GM23338 (cell line): ENCODE results near the gene ALDH18A1.

Experiments used
- CREB1 ChIP-seq: fragments of 250-450 bp; sonication (Bioruptor Pico); IDR thresholded peaks from 2 replicates; pipeline ENCODE4 v1.5.0; 2020; ENCODE audit warnings: low read depth, mild to moderate bottlenecking, moderate library complexity
- EZH2 ChIP-seq: fragments of 200-600 bp; sonication (generic); IDR thresholded peaks from one replicate; pipeline ENCODE4 v1.8.0; 2017; ENCODE audit warnings: antibody characterized with exemption, mild to moderate bottlenecking, low read depth; ENCODE audit not compliant: unreplicated experiment
- EZH2phosphoT487 ChIP-seq: fragments of 200-600 bp; sonication (generic); IDR thresholded peaks from one replicate; pipeline ENCODE4 v1.8.1; 2018; ENCODE audit warnings: antibody characterized with exemption; ENCODE audit not compliant: unreplicated experiment
- JUNB ChIP-seq: IDR thresholded peaks from one replicate; pipeline ENCODE4 v1.6.1; 2016; ENCODE audit warnings: antibody characterized with exemption; ENCODE audit not compliant: unreplicated experiment
- NANOG ChIP-seq: IDR thresholded peaks from 2 replicates; pipeline ENCODE4 v1.6.1; 2016; ENCODE audit warnings: antibody characterized with exemption, borderline replicate concordance
- POLR2AphosphoS5 ChIP-seq: IDR thresholded peaks from 2 replicates; pipeline ENCODE4 v1.6.1; 2016; ENCODE audit warnings: antibody characterized with exemption, low read depth
- REST ChIP-seq: IDR thresholded peaks from one replicate; pipeline ENCODE4 v1.6.1; 2018; ENCODE audit warnings: antibody characterized with exemption; ENCODE audit not compliant: unreplicated experiment
- STAT1 ChIP-seq: IDR thresholded peaks from one replicate; pipeline ENCODE4 v1.6.1; 2016; ENCODE audit warnings: antibody characterized with exemption; ENCODE audit not compliant: unreplicated experiment
- ZNF114 ChIP-seq: fragments of 250-450 bp; sonication (Bioruptor Pico); IDR thresholded peaks from 2 replicates; pipeline ENCODE4 v1.5.0; 2020; ENCODE audit warnings: mild to moderate bottlenecking, moderate library complexity
- ZNF331 ChIP-seq: fragments of 250-450 bp; sonication (Bioruptor Pico); IDR thresholded peaks from 2 replicates; pipeline ENCODE4 v1.5.0; 2020; ENCODE audit warnings: low read depth, mild to moderate bottlenecking, moderate library complexity
- ZNF462 ChIP-seq: fragments of 250-450 bp; sonication (Bioruptor Pico); IDR thresholded peaks from 2 replicates; pipeline ENCODE4 v1.5.0; 2020; ENCODE audit warnings: mild to moderate bottlenecking, moderate library complexity
- TF ChIP-seq, protein P1 (sequence below), 2 experiments: fragments of 200-600 bp in 1 of 2; sonication (generic) in 1 of 2; conservative IDR thresholded peaks; 2 replicates each; pipeline versions ENCODE4 v1.5.1 to v1.6.1; 2016 to 2017; ENCODE audit warnings: antibody characterized with exemption in 2 of 2, low read depth in 2 of 2, mild to moderate bottlenecking in 2 of 2, moderate library complexity in 1 of 2
- TF ChIP-seq, protein P2 (sequence below): IDR thresholded peaks from 2 replicates; pipeline ENCODE4 v1.6.1; 2016; ENCODE audit warnings: antibody characterized with exemption

DNA sequence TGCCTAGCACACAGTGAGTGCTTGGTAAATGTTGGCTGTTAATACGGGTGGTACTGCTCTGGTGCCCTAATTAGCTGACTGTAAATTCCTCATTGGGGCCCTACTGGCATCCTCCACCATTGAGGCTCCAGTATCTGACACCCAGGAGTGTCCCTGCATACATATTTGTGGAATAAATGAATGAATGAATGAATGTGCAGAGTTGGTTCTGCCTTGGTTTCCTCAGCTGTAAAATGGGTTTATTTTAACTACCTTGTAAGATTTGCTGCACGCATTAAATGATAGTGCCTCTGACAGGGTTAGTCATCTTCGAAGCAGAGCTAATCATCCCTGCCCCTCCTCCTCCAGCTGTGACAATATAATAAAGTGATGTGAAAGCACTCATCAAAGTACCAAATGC is 45.8 kb downstream of the ALDH18A1 start:
- TF ChIP-seq, protein P1, sequence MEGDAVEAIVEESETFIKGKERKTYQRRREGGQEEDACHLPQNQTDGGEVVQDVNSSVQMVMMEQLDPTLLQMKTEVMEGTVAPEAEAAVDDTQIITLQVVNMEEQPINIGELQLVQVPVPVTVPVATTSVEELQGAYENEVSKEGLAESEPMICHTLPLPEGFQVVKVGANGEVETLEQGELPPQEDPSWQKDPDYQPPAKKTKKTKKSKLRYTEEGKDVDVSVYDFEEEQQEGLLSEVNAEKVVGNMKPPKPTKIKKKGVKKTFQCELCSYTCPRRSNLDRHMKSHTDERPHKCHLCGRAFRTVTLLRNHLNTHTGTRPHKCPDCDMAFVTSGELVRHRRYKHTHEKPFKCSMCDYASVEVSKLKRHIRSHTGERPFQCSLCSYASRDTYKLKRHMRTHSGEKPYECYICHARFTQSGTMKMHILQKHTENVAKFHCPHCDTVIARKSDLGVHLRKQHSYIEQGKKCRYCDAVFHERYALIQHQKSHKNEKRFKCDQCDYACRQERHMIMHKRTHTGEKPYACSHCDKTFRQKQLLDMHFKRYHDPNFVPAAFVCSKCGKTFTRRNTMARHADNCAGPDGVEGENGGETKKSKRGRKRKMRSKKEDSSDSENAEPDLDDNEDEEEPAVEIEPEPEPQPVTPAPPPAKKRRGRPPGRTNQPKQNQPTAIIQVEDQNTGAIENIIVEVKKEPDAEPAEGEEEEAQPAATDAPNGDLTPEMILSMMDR (conservative IDR thresholded peaks at IDR 0.05; ENCODE audit: low read depth in 2 of 2), result no peak
- TF ChIP-seq REST (no peak), POLR2AphosphoS5 (no peak), EZH2phosphoT487 (no peak), EZH2 (no peak), NANOG (no peak), JUNB (no peak), STAT1 (no peak), CREB1 (CRISPR knock-in tag) (no peak), ZNF331 (CRISPR knock-in tag) (no peak), ZNF114 (CRISPR knock-in tag) (no peak), ZNF462 (CRISPR knock-in tag) (no peak)
- TF ChIP-seq, protein P2, sequence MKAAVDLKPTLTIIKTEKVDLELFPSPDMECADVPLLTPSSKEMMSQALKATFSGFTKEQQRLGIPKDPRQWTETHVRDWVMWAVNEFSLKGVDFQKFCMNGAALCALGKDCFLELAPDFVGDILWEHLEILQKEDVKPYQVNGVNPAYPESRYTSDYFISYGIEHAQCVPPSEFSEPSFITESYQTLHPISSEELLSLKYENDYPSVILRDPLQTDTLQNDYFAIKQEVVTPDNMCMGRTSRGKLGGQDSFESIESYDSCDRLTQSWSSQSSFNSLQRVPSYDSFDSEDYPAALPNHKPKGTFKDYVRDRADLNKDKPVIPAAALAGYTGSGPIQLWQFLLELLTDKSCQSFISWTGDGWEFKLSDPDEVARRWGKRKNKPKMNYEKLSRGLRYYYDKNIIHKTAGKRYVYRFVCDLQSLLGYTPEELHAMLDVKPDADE, result no peak
